ENCODE measurements around the gene SPG7. TPM values are rescaled to one million over a fixed set of nuclear protein-coding genes. Genes with fewer than 3 reads are reported as not detected.

The SPG7 gene
- total RNA-seq, 2 experiments from 2014 or later = 68.6 to 76.7 TPM

GRCh38 chr16:89534252-89534756, 26.1 kb downstream of the SPG7 start:
- DNase-seq (peak; percentile 50), ATAC-seq (peak; percentile 90)
- H3K36me3 Mint-ChIP-seq (ENCODE audit: low read depth) = peaks cover 41% of the 10 kb centered on the region
- ChIA-PET POLR2A (interaction anchor here (0.6 kb wide), 1 partner anchor 282 kb away, joined by 4 read pairs; the partner anchor contains the start of gene FANCA), CTCF (no interaction called here)
- H3K27me3 Mint-ChIP-seq = no peaks in the 10 kb centered on the region
- H3K4me3 Mint-ChIP-seq = no peak overlapping the region
- peak overlapping the region; percentile 79 for H3K27ac Mint-ChIP-seq
- H3K4me1 Mint-ChIP-seq = peaks cover 23% of the 10 kb centered on the region
- intact Hi-C loops (cut with DNase I, micrococcal nuclease) = no loop called here
- no peaks in the 10 kb centered on the region for H3K9me3 Mint-ChIP-seq (ENCODE audit: low read depth)

- ChIA-PET CTCF (no interaction called here), POLR2A (no interaction called here)
- no peaks in the 10 kb centered on the region for H3K9me3 Mint-ChIP-seq (ENCODE audit: low read depth)
- no peaks in the 10 kb centered on the region for H3K27me3 Mint-ChIP-seq
- H3K4me3 Mint-ChIP-seq = no peak overlapping the region
- DNase-seq = no peak
- peaks cover 25% of the 10 kb centered on the region for H3K4me1 Mint-ChIP-seq
- ATAC-seq = no peak
- intact Hi-C loops (cut with DNase I, micrococcal nuclease) = no loop called here
- no peak overlapping the region for H3K27ac Mint-ChIP-seq
- H3K36me3 Mint-ChIP-seq (ENCODE audit: low read depth) = peaks cover 37% of the 10 kb centered on the region
These were observed 28.2 kb downstream of the SPG7 start for GRCh38 chr16:89536371-89536770.

GRCh38 chr16:89536886-89537548, 28.8 kb downstream of the SPG7 start:
- ChIA-PET CTCF (interaction anchor here (0.5 kb wide), 1 partner anchor 21 kb away, joined by 3 read pairs; no protein-coding TSS in a partner anchor), POLR2A (no interaction called here)
- H3K4me1 Mint-ChIP-seq = peaks cover 25% of the 10 kb centered on the region
- no peak for ATAC-seq
- no peaks in the 10 kb centered on the region for H3K9me3 Mint-ChIP-seq (ENCODE audit: low read depth)
- no peak overlapping the region for H3K4me3 Mint-ChIP-seq
- intact Hi-C loops (cut with DNase I, micrococcal nuclease) = no loop called here
- no peak for DNase-seq
- no peak overlapping the region for H3K27ac Mint-ChIP-seq
- no peaks in the 10 kb centered on the region for H3K27me3 Mint-ChIP-seq
- H3K36me3 Mint-ChIP-seq (ENCODE audit: low read depth) = peaks cover 39% of the 10 kb centered on the region

GRCh38 chr16:89537549-89537925, 29.3 kb downstream of the SPG7 start:
- H3K36me3 Mint-ChIP-seq (ENCODE audit: low read depth) = peaks cover 34% of the 10 kb centered on the region
- intact Hi-C loops (cut with DNase I, micrococcal nuclease) = no loop called here
- POLR2A ChIA-PET = no interaction called here
- ATAC-seq (no peak), DNase-seq (no peak)
- no peaks in the 10 kb centered on the region for H3K27me3 Mint-ChIP-seq
- no peak overlapping the region for H3K27ac Mint-ChIP-seq
- CTCF ChIA-PET = interaction anchor here (0.5 kb wide), 2 partner anchors 19 to 20 kb away, joined by 3 read pairs; no protein-coding TSS in a partner anchor
- no peak overlapping the region for H3K4me3 Mint-ChIP-seq
- peaks cover 25% of the 10 kb centered on the region for H3K4me1 Mint-ChIP-seq
- no peaks in the 10 kb centered on the region for H3K9me3 Mint-ChIP-seq (ENCODE audit: low read depth)

GRCh38 chr16:89538286-89538685, 30.1 kb downstream of the SPG7 start:
- ChIA-PET POLR2A (no interaction called here), CTCF (no interaction called here)
- Mint-ChIP-seq H3K36me3 (ENCODE audit: low read depth) (peaks cover 29% of the 10 kb centered on the region), H3K4me1 (peaks cover 25% of the 10 kb centered on the region), H3K9me3 (ENCODE audit: low read depth) (no peaks in the 10 kb centered on the region), H3K4me3 (no peak overlapping the region), H3K27me3 (no peaks in the 10 kb centered on the region), H3K27ac (no peak overlapping the region)
- intact Hi-C loops (cut with DNase I, micrococcal nuclease) = no loop called here
- DNase-seq (no peak), ATAC-seq (no peak)

GRCh38 chr16:89540557-89540956, 32.4 kb downstream of the SPG7 start:
- Mint-ChIP-seq H3K27me3 (no peaks in the 10 kb centered on the region), H3K36me3 (ENCODE audit: low read depth) (peaks cover 9% of the 10 kb centered on the region), H3K9me3 (ENCODE audit: low read depth) (no peaks in the 10 kb centered on the region), H3K27ac (no peak overlapping the region), H3K4me3 (no peak overlapping the region), H3K4me1 (peaks cover 2% of the 10 kb centered on the region)
- ATAC-seq (no peak), DNase-seq (no peak)
- POLR2A ChIA-PET = no interaction called here
- intact Hi-C loops (cut with DNase I, micrococcal nuclease) = no loop called here
- CTCF ChIA-PET = interaction anchor here (1.0 kb wide), 1 partner anchor 19 kb away, joined by 3 read pairs; no protein-coding TSS in a partner anchor

GRCh38 chr16:89541792-89542191, 33.6 kb downstream of the SPG7 start:
- Mint-ChIP-seq H3K9me3 (ENCODE audit: low read depth) (no peaks in the 10 kb centered on the region), H3K4me1 (peaks cover 2% of the 10 kb centered on the region), H3K4me3 (no peak overlapping the region), H3K27ac (no peak overlapping the region), H3K36me3 (ENCODE audit: low read depth) (peaks cover 8% of the 10 kb centered on the region), H3K27me3 (no peaks in the 10 kb centered on the region)
- ChIA-PET POLR2A (no interaction called here), CTCF (interaction anchor here (0.7 kb wide), 1 partner anchor 144 kb away, joined by 3 read pairs; no protein-coding TSS in a partner anchor)
- no peak for ATAC-seq
- DNase-seq = no peak
- intact Hi-C loops (cut with DNase I, micrococcal nuclease) = no loop called here

GRCh38 chr16:89544113-89544512, 35.9 kb downstream of the SPG7 start:
- Mint-ChIP-seq H3K27ac (no peak overlapping the region), H3K36me3 (ENCODE audit: low read depth) (peaks cover 11% of the 10 kb centered on the region), H3K4me1 (peaks cover 11% of the 10 kb centered on the region), H3K9me3 (ENCODE audit: low read depth) (no peaks in the 10 kb centered on the region), H3K27me3 (no peaks in the 10 kb centered on the region), H3K4me3 (no peak overlapping the region)
- intact Hi-C loops (cut with DNase I, micrococcal nuclease) = no loop called here
- DNase-seq (no peak), ATAC-seq (no peak)
- ChIA-PET CTCF (no interaction called here), POLR2A (no interaction called here)

- H3K36me3 Mint-ChIP-seq (ENCODE audit: low read depth) = peaks cover 13% of the 10 kb centered on the region
- H3K27ac Mint-ChIP-seq = no peak overlapping the region
- ChIA-PET POLR2A (no interaction called here), CTCF (no interaction called here)
- H3K4me3 Mint-ChIP-seq = no peak overlapping the region
- no peaks in the 10 kb centered on the region for H3K9me3 Mint-ChIP-seq (ENCODE audit: low read depth)
- H3K4me1 Mint-ChIP-seq = peaks cover 16% of the 10 kb centered on the region
- no peak for DNase-seq
- intact Hi-C loops (cut with DNase I, micrococcal nuclease) = no loop called here
- no peak for ATAC-seq
- H3K27me3 Mint-ChIP-seq = no peaks in the 10 kb centered on the region
These were observed 36.5 kb downstream of the SPG7 start for GRCh38 chr16:89544713-89545043.

- DNase-seq (no peak), ATAC-seq (no peak)
- no peak overlapping the region for H3K4me3 Mint-ChIP-seq
- peaks cover 19% of the 10 kb centered on the region for H3K4me1 Mint-ChIP-seq
- H3K27me3 Mint-ChIP-seq = no peaks in the 10 kb centered on the region
- intact Hi-C loops (cut with DNase I, micrococcal nuclease) = no loop called here
- peaks cover 13% of the 10 kb centered on the region for H3K36me3 Mint-ChIP-seq (ENCODE audit: low read depth)
- H3K27ac Mint-ChIP-seq = no peak overlapping the region
- POLR2A ChIA-PET = no interaction called here
- CTCF ChIA-PET = no interaction called here
- no peaks in the 10 kb centered on the region for H3K9me3 Mint-ChIP-seq (ENCODE audit: low read depth)
These were observed 37.0 kb downstream of the SPG7 start for GRCh38 chr16:89545044-89545830.

GRCh38 chr16:89545831-89546574, 37.8 kb downstream of the SPG7 start:
- ChIA-PET POLR2A (no interaction called here), CTCF (no interaction called here)
- no peaks in the 10 kb centered on the region for H3K27me3 Mint-ChIP-seq

More at GRCh38 chr16:89545831-89546574, 37.8 kb downstream of the SPG7 start:
- ATAC-seq (no peak), DNase-seq (no peak)
- no peak overlapping the region for H3K4me3 Mint-ChIP-seq
- H3K9me3 Mint-ChIP-seq (ENCODE audit: low read depth) = no peaks in the 10 kb centered on the region
- peaks cover 13% of the 10 kb centered on the region for H3K36me3 Mint-ChIP-seq (ENCODE audit: low read depth)
- intact Hi-C loops (cut with DNase I, micrococcal nuclease) = no loop called here
- H3K27ac Mint-ChIP-seq = no peak overlapping the region
- H3K4me1 Mint-ChIP-seq = peaks cover 19% of the 10 kb centered on the region

All from activated CD4-positive, alpha-beta T cell treated with anti-CD3 and anti-CD28 coated beads for 36 hours (primary cell).